NT2/D1 (cell line): ENCODE results near the gene NKX6-2.

Experiments used
- DNase-seq: peaks from one replicate; pipeline ENCODE4 v3.0.0-alpha.2; 2011; ENCODE audit warnings: low read depth, low spot score
- H3K27me3 ChIP-seq: 2 replicates; pipeline ENCODE4 v1.6.0; 2011; ENCODE audit warnings: mild to moderate bottlenecking; ENCODE audit not compliant: insufficient read length, insufficient read depth
- H3K36me3 ChIP-seq: 2 replicates; pipeline ENCODE4 v1.6.1; 2011; ENCODE audit warnings: mild to moderate bottlenecking, low read length, mixed read lengths; ENCODE audit not compliant: insufficient read depth, insufficient read length
- H3K4me1 ChIP-seq: 2 replicates; pipeline ENCODE4 v1.5.1; 2011; ENCODE audit not compliant: insufficient read depth, insufficient read length
- H3K4me3 ChIP-seq: 2 replicates; pipeline ENCODE4 v1.5.1; 2011; ENCODE audit warnings: low read depth; ENCODE audit not compliant: insufficient read length
- H3K9ac ChIP-seq: 2 replicates; pipeline ENCODE4 v1.6.0; 2011; ENCODE audit warnings: low read depth; ENCODE audit not compliant: insufficient read length
- H3K9me3 ChIP-seq: 2 replicates; pipeline ENCODE4 v1.5.1; 2011; ENCODE audit warnings: mild to moderate bottlenecking, low read length; ENCODE audit not compliant: insufficient read depth
- SUZ12 ChIP-seq: IDR thresholded peaks from 2 replicates; pipeline ENCODE4 v1.6.1; 2011; ENCODE audit not compliant: insufficient read length, insufficient read depth; ENCODE audit errors: extremely low read depth
- YY1 ChIP-seq: IDR thresholded peaks from 2 replicates; pipeline ENCODE4 v1.6.1; 2011; ENCODE audit not compliant: insufficient read length, insufficient read depth
- ZNF274 ChIP-seq: IDR thresholded peaks from 2 replicates; pipeline ENCODE4 v1.6.1; 2011; ENCODE audit warnings: mild to moderate bottlenecking, low read depth, low read length

Gene NKX6-2

GRCh38 chr10:132806110-132806509 is 20.2 kb upstream of the NKX6-2 start:
- peaks cover 2% of the 10 kb centered on the region for H3K4me1 ChIP-seq
- TF ChIP-seq ZNF274 (no peak), SUZ12 (no peak), YY1 (no peak)
- no peak overlapping the region for H3K9ac ChIP-seq
- no peaks in the 10 kb centered on the region for H3K36me3 ChIP-seq
- no peaks in the 10 kb centered on the region for H3K27me3 ChIP-seq
- H3K4me3 ChIP-seq: no peak overlapping the region
- DNase-seq: no peak
- peaks cover 5% of the 10 kb centered on the region; the same call in 1 of the 2 replicates for H3K9me3 ChIP-seq

GRCh38 chr10:132805599-132805998 is 19.7 kb upstream of the NKX6-2 start:
- DNase-seq: no peak
- H3K4me1 ChIP-seq: peaks cover 2% of the 10 kb centered on the region
- TF ChIP-seq ZNF274: no peak
- no peak for TF ChIP-seq SUZ12
- TF ChIP-seq YY1: no peak
- no peak overlapping the region for H3K4me3 ChIP-seq
- peaks cover 5% of the 10 kb centered on the region; the same call in 1 of the 2 replicates for H3K9me3 ChIP-seq
- no peak overlapping the region for H3K9ac ChIP-seq
- no peaks in the 10 kb centered on the region for H3K36me3 ChIP-seq
- H3K27me3 ChIP-seq: no peaks in the 10 kb centered on the region

GRCh38 chr10:132804785-132805426 is 19.0 kb upstream of the NKX6-2 start:
- Histone ChIP-seq H3K36me3 (no peaks in the 10 kb centered on the region), H3K9me3 (peaks cover 5% of the 10 kb centered on the region; the same call in 1 of the 2 replicates), H3K9ac (no peak overlapping the region), H3K27me3 (no peaks in the 10 kb centered on the region), H3K4me3 (no peak overlapping the region), H3K4me1 (peaks cover 2% of the 10 kb centered on the region)
- no peak for TF ChIP-seq YY1
- TF ChIP-seq SUZ12: no peak
- TF ChIP-seq ZNF274: no peak
- no peak for DNase-seq

- Histone ChIP-seq H3K4me1 (peaks cover 2% of the 10 kb centered on the region), H3K9ac (no peak overlapping the region), H3K4me3 (no peak overlapping the region), H3K9me3 (peaks cover 5% of the 10 kb centered on the region; the same call in 1 of the 2 replicates), H3K27me3 (no peaks in the 10 kb centered on the region), H3K36me3 (no peaks in the 10 kb centered on the region)
- TF ChIP-seq YY1: no peak
- no peak for TF ChIP-seq SUZ12
- TF ChIP-seq ZNF274: no peak
- no peak for DNase-seq
These were observed 18.3 kb upstream of the NKX6-2 start for GRCh38 chr10:132804287-132804686.

- Histone ChIP-seq H3K9me3 (peaks cover 5% of the 10 kb centered on the region; the same call in 1 of the 2 replicates), H3K4me1 (peaks cover 2% of the 10 kb centered on the region), H3K27me3 (no peaks in the 10 kb centered on the region), H3K4me3 (no peak overlapping the region), H3K36me3 (no peaks in the 10 kb centered on the region), H3K9ac (peak overlapping the region; percentile 21)
- DNase-seq: no peak
- TF ChIP-seq YY1 (no peak), SUZ12 (no peak), ZNF274 (no peak)
These were observed 17.7 kb upstream of the NKX6-2 start for GRCh38 chr10:132803416-132804210.

- TF ChIP-seq ZNF274 (no peak), YY1 (no peak), SUZ12 (no peak)
These were observed 16.9 kb upstream of the NKX6-2 start for GRCh38 chr10:132802694-132803320.

GRCh38 chr10:132802048-132802447 is 16.1 kb upstream of the NKX6-2 start:
- no peaks in the 10 kb centered on the region for H3K36me3 ChIP-seq

More at GRCh38 chr10:132802694-132803320, 16.9 kb upstream of the NKX6-2 start:
- H3K27me3 ChIP-seq: no peaks in the 10 kb centered on the region
- H3K4me1 ChIP-seq: peaks cover 2% of the 10 kb centered on the region
- peaks cover 5% of the 10 kb centered on the region; the same call in 1 of the 2 replicates for H3K9me3 ChIP-seq
- no peak for DNase-seq
- peak overlapping the region; percentile 21 for H3K9ac ChIP-seq
- H3K36me3 ChIP-seq: no peaks in the 10 kb centered on the region
- H3K4me3 ChIP-seq: no peak overlapping the region

More at GRCh38 chr10:132802048-132802447, 16.1 kb upstream of the NKX6-2 start:
- Histone ChIP-seq H3K4me3 (no peak overlapping the region), H3K9me3 (peaks cover 5% of the 10 kb centered on the region; the same call in 1 of the 2 replicates), H3K4me1 (peaks cover 2% of the 10 kb centered on the region), H3K9ac (no peak overlapping the region), H3K27me3 (no peaks in the 10 kb centered on the region)
- DNase-seq: no peak
- no peak for TF ChIP-seq ZNF274
- TF ChIP-seq YY1: no peak
